GM19099 (cell line): ENCODE results near the gene GRM1.

Experiments used
- POLR2A ChIP-seq: IDR thresholded peaks from 3 replicates; pipeline ENCODE4 v1.6.1; 2011; ENCODE audit warnings: low read depth; ENCODE audit not compliant: insufficient read length; ENCODE audit errors: extremely low read depth

Gene GRM1

GRCh38 chr6:146273490-146273889, 244.6 kb downstream of the GRM1 start:
- TF ChIP-seq POLR2A = no peak

GRCh38 chr6:146277142-146277541, 248.3 kb downstream of the GRM1 start:
- no peak for TF ChIP-seq POLR2A

GRCh38 chr6:146281651-146282362, 252.9 kb downstream of the GRM1 start:
- no peak for TF ChIP-seq POLR2A

GRCh38 chr6:146282837-146283236, 254.0 kb downstream of the GRM1 start:
- TF ChIP-seq POLR2A = no peak

- TF ChIP-seq POLR2A = no peak
These were observed 255.4 kb downstream of the GRM1 start for GRCh38 chr6:146284311-146284710.

- no peak for TF ChIP-seq POLR2A
These were observed 258.1 kb downstream of the GRM1 start for GRCh38 chr6:146286961-146287360.

GRCh38 chr6:146287691-146288369, 259.0 kb downstream of the GRM1 start:
- TF ChIP-seq POLR2A = no peak

GRCh38 chr6:146289816-146290588, 261.1 kb downstream of the GRM1 start:
- no peak for TF ChIP-seq POLR2A

GRCh38 chr6:146290589-146290901, 261.7 kb downstream of the GRM1 start:
- TF ChIP-seq POLR2A = no peak

GRCh38 chr6:146292506-146292905, 263.6 kb downstream of the GRM1 start:
- no peak for TF ChIP-seq POLR2A

- TF ChIP-seq POLR2A = no peak
These were observed 266.8 kb downstream of the GRM1 start for GRCh38 chr6:146295695-146296094.

GRCh38 chr6:146297815-146298214, 269.0 kb downstream of the GRM1 start:
- TF ChIP-seq POLR2A = no peak

- no peak for TF ChIP-seq POLR2A
These were observed 271.7 kb downstream of the GRM1 start for GRCh38 chr6:146300521-146300920.

- TF ChIP-seq POLR2A = no peak
These were observed 272.9 kb downstream of the GRM1 start for GRCh38 chr6:146301764-146302163.

- no peak for TF ChIP-seq POLR2A
These were observed 274.1 kb downstream of the GRM1 start for GRCh38 chr6:146302994-146303393.

GRCh38 chr6:146304181-146304580, 275.3 kb downstream of the GRM1 start:
- TF ChIP-seq POLR2A = no peak

GRCh38 chr6:146305092-146305491, 276.2 kb downstream of the GRM1 start:
- TF ChIP-seq POLR2A = no peak

GRCh38 chr6:146305951-146306350, 277.1 kb downstream of the GRM1 start:
- no peak for TF ChIP-seq POLR2A
